Natural killer cell (primary cell): ENCODE results near the gene CALD1. TPM values are rescaled to one million over a fixed set of nuclear protein-coding genes. Genes with fewer than 3 reads are reported as not detected.

ENCODE experiments used
- ATAC-seq, 3 donors: fragments of 150-1000 bp in 2 of 3; fragments of 200-7000 bp in 1 of 3; cut with Tn5 transposase; 1 replicate in 1 of 3; 2 replicates in 2 of 3; pipeline ENCODE4 v1.10.0; 2021; ENCODE audit warnings: mild to moderate bottlenecking in 2 of 3, moderate library complexity in 2 of 3
- DNase-seq, 2 donors: peaks; one replicate each; pipeline versions ENCODE4 v3.0.0 to v3.0.0-alpha.2; 2013 to 2021; ENCODE audit warnings: mixed read lengths in 1 of 2
- H3K27ac ChIP-seq: one replicate; pipeline ENCODE4 v1.5.1; 2013; ENCODE audit warnings: mild to moderate bottlenecking, low read length
- H3K27me3 ChIP-seq: one replicate; pipeline ENCODE4 v1.6.1; 2013; ENCODE audit warnings: low read length; ENCODE audit not compliant: control insufficient read depth, insufficient read depth
- H3K36me3 ChIP-seq: one replicate; pipeline ENCODE4 v1.6.1; 2013; ENCODE audit warnings: low read length; ENCODE audit not compliant: control insufficient read depth, insufficient read depth
- H3K4me1 ChIP-seq: one replicate; pipeline ENCODE4 v1.6.1; 2013; ENCODE audit warnings: low read length; ENCODE audit not compliant: control insufficient read depth, insufficient read depth
- H3K4me3 ChIP-seq: one replicate; pipeline ENCODE4 v1.5.1; 2013; ENCODE audit warnings: low read length
- H3K9me3 ChIP-seq: one replicate; pipeline ENCODE4 v1.6.1; 2013; ENCODE audit warnings: low read length; ENCODE audit not compliant: control insufficient read depth, insufficient read depth
- H3K27ac Mint-ChIP-seq, 2 donors: one replicate each; pipeline ENCODE4 v1.8.0; 2022; ENCODE audit warnings: mild to moderate bottlenecking in 2 of 2, mixed read lengths in 2 of 2, moderate library complexity in 1 of 2
- H3K27me3 Mint-ChIP-seq, 2 donors: one replicate each; pipeline ENCODE4 v1.8.0; 2022; ENCODE audit warnings: low read depth in 2 of 2, mixed read lengths in 2 of 2
- H3K36me3 Mint-ChIP-seq: one replicate; pipeline ENCODE4 v1.8.0; 2022; ENCODE audit warnings: mixed read lengths
- H3K4me1 Mint-ChIP-seq, 2 donors: one replicate each; pipeline ENCODE4 v1.8.0; 2022; ENCODE audit warnings: mixed read lengths in 2 of 2
- H3K4me3 Mint-ChIP-seq: one replicate; pipeline ENCODE4 v1.8.0; 2022; ENCODE audit warnings: mild to moderate bottlenecking, moderate library complexity, mixed read lengths
- H3K9me3 Mint-ChIP-seq, 2 donors: one replicate each; pipeline ENCODE4 v1.8.0; 2022; ENCODE audit warnings: mixed read lengths in 2 of 2
- WGBS: methylation state at CpG from one replicate; pipeline ENCODE4 v1.1.7; 2013; ENCODE audit warnings: missing lambda C conversion rate; ENCODE audit not compliant: insufficient coverage; 5-methylcytosine and 5-hydroxymethylcytosine counted together
- intact Hi-C: fragments of 100-400 bp; cut with micrococcal nuclease; formaldehyde crosslinking; loops from one replicate; pipeline ENCODE4 v1.14.2; 2022
- total RNA-seq, 4 donors: library from RNA; stranded (reverse); fragments of 120-200 nt in 1 of 4; gene quantifications; one replicate each; pipeline versions ENCODE4 v1.2.3 to v1.2.4, GENCODE V29; 2013 to 2022
- TF ChIP-seq, protein P1 (sequence below): fragments of 200-600 bp; IDR thresholded peaks from one replicate; pipeline ENCODE4 v1.8.0; 2022; ENCODE audit warnings: antibody characterized with exemption

Gene CALD1
- total RNA-seq, 3 donors from 2014 or later (not counting 1 experiment from before 2014, with no cell fraction given): 0.14 to 2.5 (median 1.0) TPM

DNA sequence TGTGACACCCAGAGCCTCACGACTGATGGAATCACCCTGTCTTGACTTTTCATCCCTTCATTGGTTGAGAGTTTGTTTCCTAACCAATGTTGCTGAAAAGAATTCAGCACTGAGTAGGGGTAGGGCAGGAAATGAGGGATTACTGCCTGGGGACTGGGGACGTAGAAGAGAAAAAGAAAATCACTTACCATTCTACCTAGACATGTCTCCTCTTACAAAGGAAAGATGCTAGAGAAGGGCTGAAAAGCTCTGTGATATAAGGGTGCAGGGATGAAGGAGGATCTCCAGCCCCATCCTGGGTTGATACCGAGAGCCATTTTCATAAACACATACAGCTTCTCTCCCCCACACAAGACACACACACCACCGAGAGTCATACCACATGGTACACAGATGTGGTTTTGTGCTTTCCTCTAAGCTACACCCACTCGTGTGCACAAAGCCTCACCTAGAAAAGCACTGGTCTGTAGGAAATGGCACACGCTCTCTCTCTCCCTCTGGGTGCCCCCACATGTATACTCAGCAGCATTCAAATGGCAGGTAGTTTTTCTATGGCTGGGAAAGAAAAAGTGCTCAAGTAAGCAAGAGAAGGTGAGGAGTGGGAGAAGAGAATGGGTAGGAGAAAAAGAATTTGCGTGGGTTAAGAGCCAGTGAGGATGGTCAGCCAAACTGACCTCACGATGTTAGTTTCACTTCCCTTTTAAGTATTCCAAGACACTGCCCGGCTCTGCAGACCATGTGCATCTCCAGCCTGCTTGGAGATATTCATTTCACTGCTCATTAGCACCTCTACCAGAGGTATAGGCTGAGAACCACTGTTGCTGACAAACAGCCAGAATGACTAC lies 85.8 kb downstream of the CALD1 start:
- Histone ChIP-seq H3K4me3 (no peak overlapping the region), H3K36me3 (no peaks in the 10 kb centered on the region), H3K27me3 (peaks cover 2% of the 10 kb centered on the region), H3K4me1 (peaks cover 6% of the 10 kb centered on the region), H3K27ac (no peak overlapping the region), H3K9me3 (no peaks in the 10 kb centered on the region)
- DNase-seq (peak in 1 of 2 donors; percentile 72), ATAC-seq (peak in 2 of 3 donors; percentile 54 to 64)
- no peaks in the 10 kb centered on the region for H3K36me3 Mint-ChIP-seq
- intact Hi-C loops: no loop called here
- H3K4me1 Mint-ChIP-seq: peaks cover 9% of the 10 kb centered on the region in 2 donors
- 52% methylated on average over 8 of the region's 9 CpGs for WGBS
- peaks cover 3 to 7% of the 10 kb centered on the region in 2 donors for H3K27me3 Mint-ChIP-seq
- H3K27ac Mint-ChIP-seq: no peak overlapping the region
- TF ChIP-seq, protein P1, sequence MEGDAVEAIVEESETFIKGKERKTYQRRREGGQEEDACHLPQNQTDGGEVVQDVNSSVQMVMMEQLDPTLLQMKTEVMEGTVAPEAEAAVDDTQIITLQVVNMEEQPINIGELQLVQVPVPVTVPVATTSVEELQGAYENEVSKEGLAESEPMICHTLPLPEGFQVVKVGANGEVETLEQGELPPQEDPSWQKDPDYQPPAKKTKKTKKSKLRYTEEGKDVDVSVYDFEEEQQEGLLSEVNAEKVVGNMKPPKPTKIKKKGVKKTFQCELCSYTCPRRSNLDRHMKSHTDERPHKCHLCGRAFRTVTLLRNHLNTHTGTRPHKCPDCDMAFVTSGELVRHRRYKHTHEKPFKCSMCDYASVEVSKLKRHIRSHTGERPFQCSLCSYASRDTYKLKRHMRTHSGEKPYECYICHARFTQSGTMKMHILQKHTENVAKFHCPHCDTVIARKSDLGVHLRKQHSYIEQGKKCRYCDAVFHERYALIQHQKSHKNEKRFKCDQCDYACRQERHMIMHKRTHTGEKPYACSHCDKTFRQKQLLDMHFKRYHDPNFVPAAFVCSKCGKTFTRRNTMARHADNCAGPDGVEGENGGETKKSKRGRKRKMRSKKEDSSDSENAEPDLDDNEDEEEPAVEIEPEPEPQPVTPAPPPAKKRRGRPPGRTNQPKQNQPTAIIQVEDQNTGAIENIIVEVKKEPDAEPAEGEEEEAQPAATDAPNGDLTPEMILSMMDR: no peak
- H3K9me3 Mint-ChIP-seq: no peaks in the 10 kb centered on the region
- no peak overlapping the region for H3K4me3 Mint-ChIP-seq

DNA sequence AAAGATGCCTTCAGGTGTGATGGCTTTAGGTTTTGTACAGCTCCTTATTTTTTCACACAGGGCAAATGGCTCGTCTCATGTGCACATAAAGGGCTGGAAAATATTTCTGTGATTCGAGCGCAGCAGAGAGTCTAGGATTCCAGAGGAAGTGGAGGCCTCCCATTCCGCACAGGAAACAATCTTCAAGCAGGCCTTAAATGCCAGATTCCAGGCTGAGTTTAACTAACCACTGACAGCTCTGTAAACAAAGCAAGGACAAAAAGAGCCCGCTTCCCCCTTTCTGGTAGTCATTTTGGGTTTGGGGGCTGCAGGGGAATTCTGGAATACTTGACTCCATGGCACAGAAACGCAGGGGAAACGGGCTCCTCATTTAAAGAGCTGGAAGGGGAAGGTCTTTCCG lies 87.2 kb downstream of the CALD1 start:
- intact Hi-C loops: no loop called here
- H3K4me1 Mint-ChIP-seq: peaks cover 9% of the 10 kb centered on the region in 2 donors
- H3K27ac Mint-ChIP-seq: no peak overlapping the region

DNA sequence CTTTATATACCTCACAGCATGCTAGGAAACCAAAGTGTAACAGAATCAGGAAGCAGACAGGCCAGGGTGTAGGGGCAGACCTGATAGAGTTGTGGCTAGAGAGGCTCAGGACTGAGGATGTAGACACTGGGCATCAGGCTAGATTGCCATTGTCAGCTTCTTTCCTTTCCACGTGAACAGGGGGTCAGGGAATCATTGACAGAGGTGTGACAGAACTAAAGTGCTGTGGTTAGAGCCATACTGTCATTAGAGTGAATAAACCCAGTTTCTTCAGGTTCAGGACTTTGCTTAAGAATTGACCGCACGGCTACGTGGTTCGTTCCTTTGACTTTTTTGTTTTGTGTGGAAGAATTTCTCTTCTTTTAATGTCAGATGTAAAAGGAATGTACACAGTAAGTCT lies 90.7 kb downstream of the CALD1 start:
- WGBS: 92% methylated on average over 5 of the region's 5 CpGs
- intact Hi-C loops: no loop called here
- no peak overlapping the region for H3K4me3 Mint-ChIP-seq
- peaks cover 5% of the 10 kb centered on the region for H3K4me1 ChIP-seq
- H3K9me3 ChIP-seq: no peaks in the 10 kb centered on the region
- H3K27ac Mint-ChIP-seq: no peak overlapping the region
- peaks cover 14 to 17% of the 10 kb centered on the region in 2 donors for H3K27me3 Mint-ChIP-seq
- H3K36me3 Mint-ChIP-seq: no peaks in the 10 kb centered on the region
- H3K9me3 Mint-ChIP-seq: no peaks in the 10 kb centered on the region
- ATAC-seq (no peak), DNase-seq (no peak)
- no peak overlapping the region for H3K4me3 ChIP-seq
- H3K27ac ChIP-seq: no peak overlapping the region
- TF ChIP-seq, protein P1: no peak
- H3K36me3 ChIP-seq: no peaks in the 10 kb centered on the region
- peaks cover under 1% of the 10 kb centered on the region for H3K27me3 ChIP-seq
- H3K4me1 Mint-ChIP-seq: peaks cover 5% of the 10 kb centered on the region in 2 donors

More for the DNA sequence above, 87.2 kb downstream of the CALD1 start:
- ATAC-seq (no peak), DNase-seq (no peak)
- TF ChIP-seq, protein P1: no peak
- Histone ChIP-seq H3K27ac (no peak overlapping the region), H3K27me3 (peaks cover 2% of the 10 kb centered on the region), H3K4me3 (no peak overlapping the region), H3K9me3 (no peaks in the 10 kb centered on the region), H3K4me1 (peaks cover 6% of the 10 kb centered on the region), H3K36me3 (no peaks in the 10 kb centered on the region)
- peaks cover 6 to 7% of the 10 kb centered on the region in 2 donors for H3K27me3 Mint-ChIP-seq
- H3K4me3 Mint-ChIP-seq: no peak overlapping the region
- no peaks in the 10 kb centered on the region for H3K36me3 Mint-ChIP-seq
- 92% methylated on average over 8 of the region's 8 CpGs for whole genome bisulfite sequencing
- no peaks in the 10 kb centered on the region for H3K9me3 Mint-ChIP-seq
